NK-92 treated with Interleukin-12 subunit alpha and Interleukin-12 subunit beta, amount 100 ng/mL, for 24 hours (cell line): Measurements from ENCODE around the gene CERS6.

Experiments used
- DNase-seq: peaks from one replicate; lab custom pipeline; 2025; lab: John Stamatoyannopoulos, UW

Gene CERS6

GRCh38 chr2:168673265-168674189 lies 217.5 kb downstream of the CERS6 start:
- DNase-seq: no peak

DNA sequence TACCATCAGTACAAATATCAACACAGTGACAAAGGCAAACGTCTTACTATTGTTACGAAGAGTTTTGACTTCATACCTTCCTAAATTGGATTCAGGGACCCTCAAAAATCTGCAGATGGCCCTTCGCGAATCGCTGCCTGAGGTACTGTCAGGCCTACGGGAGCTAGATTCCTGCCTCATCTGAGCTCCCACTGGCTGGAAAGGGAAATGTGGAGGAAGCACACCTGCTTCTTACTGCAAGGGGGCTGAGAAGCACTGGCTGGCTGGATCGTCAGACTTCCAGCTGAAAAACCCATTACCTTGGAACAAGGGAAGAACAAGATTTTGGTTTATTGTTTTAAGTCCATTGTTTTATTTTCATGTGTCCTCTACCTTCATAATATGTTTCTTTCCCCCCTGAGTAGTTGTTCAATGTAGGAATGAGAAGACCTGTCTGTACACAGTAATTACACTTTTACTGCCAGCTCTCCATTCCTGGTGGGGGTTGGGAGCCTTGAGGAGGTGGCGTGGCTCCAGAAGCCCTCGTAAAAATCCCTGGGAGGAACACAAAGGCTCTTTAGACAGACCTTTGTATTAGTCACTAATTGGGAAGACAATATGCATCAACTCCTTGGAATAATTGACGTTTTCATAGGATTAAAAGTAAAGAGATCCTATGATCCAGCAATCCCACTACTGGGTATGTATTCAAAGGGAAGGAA lies 222.2 kb downstream of the CERS6 start:
- DNase-seq: no peak

- no peak for DNase-seq
These were observed 223.0 kb downstream of the CERS6 start for GRCh38 chr2:168679081-168679480.

- no peak for DNase-seq
These were observed 223.8 kb downstream of the CERS6 start for GRCh38 chr2:168679741-168680310.

GRCh38 chr2:168683996-168684395 lies 227.9 kb downstream of the CERS6 start:
- DNase-seq: no peak

- DNase-seq: no peak
These were observed 229.0 kb downstream of the CERS6 start for GRCh38 chr2:168684921-168685599.

DNA sequence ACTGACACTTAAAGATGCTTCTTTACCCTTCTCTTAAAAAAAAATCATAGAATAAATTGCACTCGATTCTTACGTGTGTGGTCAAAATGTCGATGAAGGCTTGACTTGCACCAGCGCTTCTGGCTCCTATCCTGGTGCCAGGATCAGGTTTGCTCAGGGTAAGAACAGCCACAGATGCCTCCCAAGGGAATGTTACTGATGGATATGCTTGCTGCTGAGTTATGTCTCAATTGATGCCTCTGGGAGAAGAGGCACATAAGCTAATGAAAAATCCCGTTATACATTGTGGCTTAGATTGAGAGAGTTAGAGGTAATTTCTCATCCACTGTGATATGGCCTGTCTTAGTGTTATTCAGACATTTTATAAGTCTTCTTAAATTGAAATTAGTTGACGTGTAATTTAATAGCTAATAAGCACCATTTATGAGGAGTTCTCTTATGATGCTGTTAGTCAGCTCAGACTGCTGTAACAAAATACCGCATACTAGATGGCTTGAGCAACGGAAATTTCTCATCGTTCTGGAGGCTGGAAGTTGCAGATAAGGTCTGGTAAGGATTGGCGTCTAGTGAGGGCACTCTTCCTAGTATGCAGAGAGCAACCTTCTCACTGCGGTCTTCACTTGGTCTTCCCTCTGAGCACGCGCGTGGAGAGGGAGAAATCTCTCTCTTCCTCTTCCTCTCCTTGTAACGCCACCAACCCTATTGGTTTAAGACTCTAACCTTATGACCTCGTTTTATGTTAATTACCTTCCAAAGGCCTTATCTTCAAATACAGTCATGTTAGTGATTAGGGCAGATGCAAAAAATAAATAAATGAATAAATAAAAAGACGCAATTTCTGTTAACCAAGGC lies 229.8 kb downstream of the CERS6 start:
- DNase-seq: no peak

- DNase-seq: no peak
These were observed 230.6 kb downstream of the CERS6 start for GRCh38 chr2:168686452-168687191.

DNA sequence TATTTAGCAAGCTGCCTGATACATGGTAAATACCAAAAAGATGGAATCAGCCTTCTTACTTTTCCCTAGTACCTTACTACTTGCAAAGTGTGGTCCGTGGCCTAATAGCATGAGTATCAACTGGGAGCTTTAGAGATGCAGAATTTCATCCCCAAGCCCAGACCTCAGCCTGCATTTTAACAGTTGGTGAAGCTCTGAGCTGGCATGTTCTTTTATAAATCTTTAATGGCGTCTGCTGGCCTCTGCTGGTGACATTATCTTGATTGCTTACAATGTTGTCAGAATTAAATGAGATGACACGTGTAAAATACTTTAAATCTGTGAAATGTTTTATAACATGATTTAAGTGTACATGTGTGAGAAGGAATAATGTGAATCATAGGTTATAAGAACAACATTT lies 231.2 kb downstream of the CERS6 start:
- no peak for DNase-seq

DNA sequence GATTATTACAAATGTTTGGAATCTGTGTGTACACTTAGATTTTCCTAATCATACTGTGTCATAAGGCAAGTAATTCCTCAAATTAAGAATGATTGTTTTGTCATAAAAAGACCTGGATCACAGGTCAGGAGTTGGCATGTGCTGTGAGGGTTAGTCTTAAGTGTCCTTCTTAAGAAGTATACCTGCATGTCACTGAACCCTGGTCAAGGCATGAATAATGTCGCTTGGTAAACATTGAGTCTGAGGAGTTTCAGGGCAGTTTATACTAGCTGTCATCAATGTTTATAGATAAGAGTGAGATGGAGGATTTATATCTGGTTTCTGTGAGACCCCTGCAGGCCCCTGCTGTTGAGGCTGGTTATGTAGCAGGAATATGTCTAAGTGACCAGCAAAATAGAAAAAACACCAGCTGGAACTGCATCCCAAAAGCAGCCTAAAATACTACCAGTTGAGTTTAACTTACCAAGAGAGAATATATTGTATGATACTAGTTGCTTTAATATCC lies 234.4 kb downstream of the CERS6 start:
- DNase-seq: no peak

DNA sequence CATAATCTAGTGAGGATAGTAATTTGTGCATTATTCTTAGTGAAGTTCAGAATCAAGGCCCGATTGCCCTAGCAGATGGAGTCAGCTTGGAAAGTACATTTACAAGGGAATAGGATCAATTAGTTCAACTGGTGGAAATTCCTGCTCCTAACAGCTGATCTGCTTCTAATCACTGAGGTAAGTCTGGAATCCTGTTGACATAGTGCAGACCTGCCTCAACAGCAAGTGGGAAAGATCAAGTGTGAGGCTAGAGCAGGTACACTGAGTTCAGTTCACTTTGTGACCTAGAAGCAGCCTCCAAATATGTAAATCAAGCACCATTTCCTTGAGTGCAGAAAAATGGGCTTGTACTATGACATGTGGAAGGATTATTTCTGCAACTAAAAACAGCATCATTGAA lies 235.1 kb downstream of the CERS6 start:
- no peak for DNase-seq

DNA sequence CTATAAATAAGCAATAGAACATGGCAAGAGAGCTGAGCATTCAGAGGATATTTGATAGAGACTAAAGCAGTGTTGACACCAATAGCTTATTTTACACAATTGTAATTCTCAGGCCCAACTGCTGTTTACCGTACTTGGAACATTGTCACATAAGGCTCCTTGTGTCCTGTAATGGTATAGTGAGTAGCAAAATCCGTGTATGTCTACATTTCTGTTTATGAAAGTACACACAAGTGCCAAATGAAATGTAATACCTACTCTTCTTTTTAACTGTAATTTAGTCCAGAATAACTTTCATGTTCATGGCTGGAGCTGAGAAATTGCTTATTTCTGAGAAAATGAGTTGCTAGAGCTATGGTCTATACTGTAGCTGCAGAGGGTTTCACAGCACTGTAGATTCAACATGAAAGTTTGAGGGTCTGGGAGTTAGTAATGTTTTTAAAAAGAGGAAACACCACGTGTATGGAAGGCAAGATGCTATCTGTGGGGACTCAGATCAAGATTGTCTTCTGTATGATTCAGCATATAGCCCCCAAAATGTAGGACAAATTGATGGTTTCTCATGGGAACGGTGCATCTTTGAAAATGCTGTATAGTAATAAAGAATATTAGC lies 236.2 kb downstream of the CERS6 start:
- DNase-seq: no peak

DNA sequence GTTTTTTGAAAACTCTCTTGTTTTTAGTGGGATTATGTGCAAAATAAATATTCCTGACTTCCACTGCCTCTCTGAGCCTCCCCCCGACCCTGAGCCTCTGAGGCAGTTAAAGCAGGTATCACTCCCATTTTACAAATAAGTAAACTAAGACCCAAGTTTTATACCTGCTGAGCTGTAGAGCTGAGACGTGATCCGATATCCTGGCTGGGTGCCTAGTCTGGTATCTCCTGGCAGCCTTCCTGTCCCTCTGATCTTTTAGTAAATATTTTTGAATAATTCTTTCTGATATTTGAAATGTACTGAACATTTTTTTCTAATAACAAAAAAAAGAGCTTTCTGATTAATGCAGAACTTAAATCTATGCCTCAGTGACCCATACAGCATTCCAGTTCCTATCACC lies 238.1 kb downstream of the CERS6 start:
- DNase-seq: no peak

DNA sequence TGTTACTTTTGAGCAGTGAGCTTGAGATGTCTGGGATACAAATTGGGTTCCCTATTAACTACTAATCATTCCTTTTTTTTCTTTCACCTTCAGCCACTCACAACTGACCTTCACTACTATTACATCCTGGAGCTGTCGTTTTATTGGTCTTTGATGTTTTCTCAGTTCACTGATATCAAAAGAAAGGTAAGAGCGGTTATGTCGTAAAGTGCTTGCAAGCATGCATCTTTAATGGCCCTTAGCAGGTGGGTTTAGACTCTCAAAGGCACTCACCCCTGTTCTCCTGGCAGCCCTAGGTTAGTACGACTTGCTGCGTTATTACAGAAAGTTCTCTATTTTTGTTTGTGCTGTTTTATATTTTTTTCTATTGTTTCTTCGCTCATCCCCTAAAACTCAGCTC lies 238.8 kb downstream of the CERS6 start:
- DNase-seq: no peak

- no peak for DNase-seq
These were observed 241.6 kb downstream of the CERS6 start for GRCh38 chr2:168697668-168698121.

DNA sequence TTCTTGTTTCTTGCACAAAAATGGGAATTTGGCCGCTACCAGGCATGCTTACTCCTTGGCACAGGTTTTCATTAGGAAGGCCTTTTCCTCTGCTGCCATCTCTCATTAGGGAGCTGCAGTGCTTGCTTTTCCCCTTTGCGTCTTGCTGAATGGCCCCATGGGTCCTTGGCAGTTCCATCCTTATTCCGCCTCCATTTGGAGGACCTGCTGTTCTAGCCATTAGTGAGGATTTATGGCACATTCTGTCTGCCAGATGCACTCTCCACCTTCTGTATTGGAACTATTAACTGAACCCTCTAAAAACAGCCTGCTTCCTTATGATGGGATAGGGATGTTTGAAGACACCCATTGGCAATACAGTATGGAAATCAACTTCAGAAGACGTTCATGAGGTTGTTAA lies 242.9 kb downstream of the CERS6 start:
- no peak for DNase-seq

- no peak for DNase-seq
These were observed 243.9 kb downstream of the CERS6 start for GRCh38 chr2:168699844-168700417.

- DNase-seq: no peak
These were observed 244.7 kb downstream of the CERS6 start for GRCh38 chr2:168700615-168701245.

DNA sequence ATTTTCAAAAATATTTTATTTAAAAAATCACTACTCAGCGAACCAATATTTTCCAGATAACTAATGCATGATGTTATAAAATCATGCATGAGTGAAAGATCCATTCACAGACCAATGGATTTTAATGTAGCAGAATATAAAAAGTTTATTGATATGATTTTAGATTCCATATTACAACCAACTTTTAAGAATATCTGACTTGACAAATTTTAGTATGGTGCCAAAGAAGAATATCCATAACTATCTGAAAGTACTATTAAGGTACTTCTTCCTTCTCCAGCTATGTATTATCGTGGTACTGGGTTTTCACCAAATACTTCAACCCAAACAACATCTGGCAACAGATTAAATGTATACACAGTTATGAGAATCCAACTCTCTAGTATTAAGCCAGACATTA lies 246.5 kb downstream of the CERS6 start:
- DNase-seq: no peak
